GM21723 (cell line): Measurements from ENCODE around the gene TXK.

Experiments used
- ATAC-seq: cut with Tn5 transposase; IDR thresholded peaks from one replicate; pipeline ENCODE4 v1.9.1; 2021; ENCODE audit warnings: mild to moderate bottlenecking, moderate library complexity; ENCODE audit not compliant: unreplicated experiment

The TXK gene

DNA sequence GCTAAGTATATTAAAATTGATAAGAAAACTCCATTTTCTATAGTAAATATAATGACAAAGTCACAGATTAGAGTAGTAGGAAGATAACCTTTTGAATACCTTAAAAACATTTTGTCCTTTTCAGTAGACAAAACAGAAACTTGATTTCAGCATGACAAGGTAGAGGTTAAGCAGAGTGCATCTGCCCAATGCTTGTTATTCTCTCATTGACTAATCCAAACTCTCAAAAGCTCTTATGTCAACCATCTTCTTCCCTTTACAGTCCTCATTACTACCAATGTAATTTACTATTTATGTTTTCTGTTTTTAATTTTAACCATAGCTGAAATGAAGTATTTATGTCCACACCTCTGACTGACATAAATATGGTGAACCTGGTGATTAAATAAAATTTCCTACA is 106.4 kb downstream of the TXK start:
- ATAC-seq: peak; percentile 85

GRCh38 chr4:48025005-48025404 is 109.0 kb downstream of the TXK start:
- no peak for ATAC-seq

- ATAC-seq: no peak
Measured at GRCh38 chr4:48024522-48024921, 109.5 kb downstream of the TXK start.

- ATAC-seq: no peak
Measured at GRCh38 chr4:48022192-48022799, 111.8 kb downstream of the TXK start.

- no peak for ATAC-seq
Measured at GRCh38 chr4:48021100-48021499, 113.0 kb downstream of the TXK start.

- no peak for ATAC-seq
Measured at GRCh38 chr4:48018112-48018511, 115.9 kb downstream of the TXK start.

DNA sequence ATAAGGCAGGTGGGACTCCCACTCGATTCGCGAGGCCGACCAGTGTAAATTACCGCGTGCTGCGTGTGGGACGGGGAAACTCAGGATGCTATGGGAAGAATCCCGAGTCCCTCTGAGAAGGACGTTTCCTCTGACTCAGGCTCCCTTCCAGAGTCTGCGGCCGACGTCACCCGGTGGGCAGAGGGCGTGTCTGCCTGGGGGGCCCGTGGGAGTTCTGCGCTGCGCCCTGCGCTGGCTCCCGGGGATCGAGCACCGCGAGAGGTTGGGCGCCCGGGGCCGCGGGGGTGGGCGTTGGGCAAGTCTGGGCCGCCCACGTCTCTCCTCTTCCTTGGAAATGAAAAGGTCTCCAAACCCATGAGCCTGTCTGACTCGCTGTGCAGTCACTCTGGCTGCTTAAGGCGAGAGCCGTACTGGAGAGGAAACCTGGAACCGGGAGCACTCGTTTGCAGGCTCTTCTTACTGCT is 116.9 kb downstream of the TXK start:
- peak; percentile 9 for ATAC-seq
